GM19467 (cell line): ENCODE measurements around the gene NSFL1C.

Experiments used
- ATAC-seq: cut with Tn5 transposase; IDR thresholded peaks from one replicate; pipeline ENCODE4 v1.9.1; 2021; ENCODE audit warnings: mild to moderate bottlenecking, moderate library complexity; ENCODE audit not compliant: unreplicated experiment

Gene NSFL1C

DNA sequence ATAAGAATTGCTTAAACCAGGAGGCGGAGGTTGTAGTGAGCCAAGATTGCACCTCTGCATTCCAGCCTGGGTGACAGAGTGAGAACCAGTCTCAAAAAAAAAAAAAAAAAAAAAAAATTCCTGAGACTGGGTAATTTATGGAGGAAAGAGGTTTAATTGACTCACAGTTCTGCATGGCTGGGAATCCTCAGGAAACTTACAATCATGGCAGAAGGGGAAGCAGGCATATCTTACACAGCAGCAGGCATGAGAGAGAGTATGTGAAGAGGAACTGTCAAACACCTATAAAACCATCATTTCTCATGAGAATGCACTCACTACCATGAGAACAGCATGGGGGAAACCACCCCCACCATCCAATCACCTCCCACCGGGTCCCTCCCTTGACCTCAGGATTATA lies 72.0 kb downstream of the NSFL1C start:
- ATAC-seq, result no peak

DNA sequence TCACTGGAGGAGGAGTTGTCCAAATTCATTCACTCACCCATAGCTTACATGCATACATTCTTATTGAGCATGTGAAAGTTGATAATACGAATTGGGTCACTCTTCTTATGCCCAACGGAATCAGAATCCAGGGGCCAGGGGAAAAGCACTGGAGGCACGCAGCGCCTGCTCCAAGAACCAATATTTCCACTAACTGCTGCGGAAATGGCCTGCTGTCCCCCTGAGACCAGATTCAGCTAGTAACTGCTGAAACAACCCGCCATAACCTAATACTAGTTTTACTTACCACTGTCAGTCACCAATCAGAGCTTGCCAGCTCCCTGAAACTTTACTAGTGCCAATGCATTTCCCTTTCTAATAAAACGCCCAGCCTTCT lies 73.2 kb downstream of the NSFL1C start:
- ATAC-seq, result no peak

DNA sequence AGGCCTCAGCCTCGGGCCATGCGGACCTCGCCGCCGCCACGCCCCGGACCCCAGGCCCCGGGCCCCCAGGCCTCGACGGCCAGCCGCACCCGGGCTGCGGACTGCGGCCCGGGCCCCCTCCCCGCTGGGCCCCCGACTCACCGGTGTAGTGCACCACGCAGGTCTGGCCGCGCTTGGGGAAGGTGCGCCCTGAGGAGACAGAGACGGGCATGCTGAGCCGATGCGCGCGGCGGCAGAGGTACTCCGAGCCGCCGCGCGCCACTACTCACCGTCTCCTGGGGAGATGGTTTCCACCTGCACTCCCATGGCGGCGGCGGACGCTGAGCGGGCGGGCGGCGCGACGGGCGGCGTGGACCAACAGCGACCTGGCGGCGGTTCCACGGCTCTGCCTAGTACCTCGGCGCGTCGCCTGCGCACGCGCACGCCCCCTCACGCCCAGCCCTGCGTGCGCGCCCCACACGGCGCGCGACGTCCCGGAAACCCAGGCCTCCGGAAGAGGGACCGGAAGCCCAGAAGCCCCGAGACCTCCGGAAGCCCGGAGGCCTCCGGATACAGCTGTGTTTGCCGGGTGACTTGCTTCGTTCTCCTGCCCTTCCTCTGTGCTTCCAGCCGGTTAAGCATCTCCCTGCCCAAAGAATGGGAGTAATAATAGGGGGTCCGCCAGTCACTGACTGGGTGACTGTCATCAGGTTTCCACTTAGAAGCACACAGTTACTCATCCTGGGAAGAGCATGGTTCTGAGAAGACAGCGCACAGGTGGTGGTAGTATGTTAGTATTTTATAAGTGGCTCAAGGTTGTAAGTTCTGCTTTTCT lies 73.7 kb downstream of the NSFL1C start, which contains the start of gene FKBP1A:
FKBP1A (minus strand) TSS at position 362 of the 814 bp plus-strand sequence; CDS start at position 306, 56 bp downstream.
- ATAC-seq, result peak; percentile 88

DNA sequence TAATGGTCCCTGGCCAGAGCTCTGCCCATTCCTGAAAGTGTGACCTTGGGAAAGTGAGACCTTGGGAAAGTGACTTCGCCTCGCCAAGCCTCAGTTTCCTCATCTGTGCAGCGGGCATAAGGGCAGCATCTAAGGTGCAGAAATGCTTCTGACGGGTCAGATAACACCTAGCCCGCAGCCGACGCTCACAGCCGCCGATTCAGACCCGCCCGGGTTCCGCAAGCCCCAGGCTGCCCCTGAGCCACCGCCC lies 74.3 kb downstream of the NSFL1C start:
- peak; percentile 23 for ATAC-seq
